GM23248 (cell line): ENCODE data around the gene ZNF865. TPM values are rescaled to one million over a fixed set of nuclear protein-coding genes. Genes with fewer than 3 reads are reported as not detected.

ENCODE experiments used
- DNase-seq: peaks from one replicate; pipeline ENCODE4 v3.0.0-alpha.2; 2015
- H2AFZ ChIP-seq: fragments of 200-600 bp; sonication (generic); 2 replicates; pipeline ENCODE4 v1.6.1; 2016; ENCODE audit warnings: antibody characterized with exemption
- H3F3A ChIP-seq: fragments of 200-600 bp; sonication (generic); 2 replicates; pipeline ENCODE4 v1.6.1; 2016; ENCODE audit warnings: mild to moderate bottlenecking, antibody characterized with exemption, mixed run types; ENCODE audit not compliant: insufficient read depth
- H3K27ac ChIP-seq: fragments of 200-600 bp; sonication (generic); 2 replicates; pipeline ENCODE4 v1.5.1; 2016; ENCODE audit warnings: mild to moderate bottlenecking
- H3K27me3 ChIP-seq: fragments of 200-600 bp; sonication (generic); replicated peaks from 2 replicates; pipeline ENCODE4 v1.6.1; 2016; ENCODE audit warnings: mild to moderate bottlenecking; ENCODE audit not compliant: insufficient read depth
- H3K36me3 ChIP-seq: fragments of 200-600 bp; sonication (generic); 2 replicates; pipeline ENCODE4 v1.6.1; 2016; ENCODE audit warnings: low read depth, mild to moderate bottlenecking
- H3K4me1 ChIP-seq: fragments of 200-600 bp; sonication (generic); 2 replicates; pipeline ENCODE4 v1.6.1; 2016; ENCODE audit warnings: mild to moderate bottlenecking; ENCODE audit not compliant: insufficient read depth
- H3K4me2 ChIP-seq: fragments of 200-600 bp; sonication (generic); one replicate; pipeline ENCODE4 v1.6.1; 2016; ENCODE audit warnings: mild to moderate bottlenecking; ENCODE audit not compliant: unreplicated experiment
- H3K4me3 ChIP-seq: fragments of 200-600 bp; sonication (generic); 2 replicates; pipeline ENCODE4 v1.5.1; 2016; ENCODE audit warnings: mild to moderate bottlenecking
- H3K79me2 ChIP-seq: fragments of 200-600 bp; sonication (generic); 2 replicates; pipeline ENCODE4 v1.6.1; 2016; ENCODE audit warnings: mild to moderate bottlenecking; ENCODE audit not compliant: insufficient read depth
- H3K9ac ChIP-seq: fragments of 200-600 bp; sonication (generic); 2 replicates; pipeline ENCODE4 v1.6.1; 2016; ENCODE audit warnings: mild to moderate bottlenecking
- H3K9me2 ChIP-seq: fragments of 200-600 bp; sonication (generic); 2 replicates; pipeline ENCODE4 v1.6.1; 2016; ENCODE audit warnings: mixed run types, mild to moderate bottlenecking, moderate library complexity; ENCODE audit not compliant: insufficient read depth
- H3K9me3 ChIP-seq: fragments of 200-600 bp; sonication (generic); one replicate; pipeline ENCODE4 v1.6.1; 2017; ENCODE audit warnings: low read depth
- H4K20me1 ChIP-seq: fragments of 200-600 bp; sonication (generic); 2 replicates; pipeline ENCODE4 v1.6.0; 2016; ENCODE audit not compliant: insufficient read depth
- EZH2 ChIP-seq: fragments of 200-600 bp; sonication (generic); IDR thresholded peaks from 2 replicates; pipeline ENCODE4 v1.6.1; 2018; ENCODE audit warnings: antibody characterized with exemption, mild to moderate bottlenecking; ENCODE audit not compliant: insufficient read depth, poor library complexity, severe bottlenecking
- EZH2phosphoT487 ChIP-seq: fragments of 200-600 bp; sonication (generic); IDR thresholded peaks from 2 replicates; pipeline ENCODE4 v1.6.1; 2018; ENCODE audit warnings: antibody characterized with exemption, moderate library complexity, mild to moderate bottlenecking, low read depth; ENCODE audit not compliant: insufficient read depth
- WGBS, 2 experiments: methylation state at CpG; one replicate each; pipeline ENCODE4 v1.1.6; 2015 to 2017; ENCODE audit warnings: low lambda C conversion rate in 2 of 2, low coverage in 1 of 2; ENCODE audit errors: missing lambda C conversion rate in 2 of 2; 5-methylcytosine and 5-hydroxymethylcytosine counted together
- in situ Hi-C: fragments of 300-500 bp; cut with MboI; formaldehyde crosslinking; loops from 2 replicates; pipeline ENCODE4 v1.15.0; 2020
- polyA plus RNA-seq: library from polyadenylated mRNA; unstranded; fragments of >200 nt; fragmentation: Nextera tagmentation; extraction: Ambion mirVana; gene quantifications from 2 replicates; pipeline ENCODE4 v1.2.1, GENCODE V29; 2016
- total RNA-seq: library from RNA; depleted of rRNA; stranded (reverse); fragments of >200 nt; shearing (Covaris generic); gene quantifications from 2 replicates; pipeline ENCODE4 v1.2.3, GENCODE V29; 2014; rRNA removed

Gene ZNF865
- total and polyA plus RNA-seq, 2 experiments from 2014 or later: 0.21 to 1.3 TPM

DNA sequence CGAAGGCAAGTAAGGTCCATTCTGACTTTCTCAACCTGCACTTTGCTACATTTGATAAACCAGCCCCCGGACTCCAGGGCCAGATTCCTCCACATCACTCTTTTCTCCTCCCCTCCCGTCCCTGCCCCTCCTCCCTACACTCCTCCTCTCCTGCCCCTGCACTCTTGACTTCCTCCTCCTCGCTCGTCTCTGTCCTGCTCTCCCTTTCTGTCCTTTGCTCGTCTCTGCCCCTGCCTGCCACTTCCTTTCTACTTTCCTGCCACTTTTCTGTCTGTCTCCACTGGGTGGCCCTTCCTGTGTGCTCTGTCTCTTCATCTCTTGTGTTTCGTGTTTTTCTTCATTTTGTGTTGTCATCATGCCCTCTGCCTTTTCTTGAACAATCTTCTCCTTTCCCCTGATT, 56.4 kb downstream of the ZNF865 start:
- Histone ChIP-seq H3K9me2 (no peaks in the 10 kb centered on the region), H3K4me1 (peaks cover 19% of the 10 kb centered on the region), H3K27me3 (no peaks in the 10 kb centered on the region), H3K4me3 (no peak overlapping the region), H3K9ac (no peak overlapping the region), H3K36me3 (peaks cover 24% of the 10 kb centered on the region; the same call in 1 of the 2 replicates), H3F3A (peaks cover under 1% of the 10 kb centered on the region; the same call in 1 of the 2 replicates), H3K4me2 (no peak overlapping the region), H3K27ac (no peak overlapping the region), H2AFZ (no peak overlapping the region), H3K9me3 (no peaks in the 10 kb centered on the region), H4K20me1 (peaks cover 24% of the 10 kb centered on the region; the same call in 1 of the 2 replicates), H3K79me2 (peaks cover 97% of the 10 kb centered on the region)
- WGBS, 2 experiments: 92 to 100% methylated on average over 5 to 7 of the region's 7 CpGs
- DNase-seq: no peak
- no peak for TF ChIP-seq EZH2phosphoT487
- TF ChIP-seq EZH2: no peak
- in situ Hi-C loops: loop anchor here (25.0 kb wide), 1 partner anchor 1200 kb away; the partner anchor contains the start of genes CDC42EP5 and LENG9

- no peak for TF ChIP-seq EZH2
- no peak for TF ChIP-seq EZH2phosphoT487
- peaks cover 24% of the 10 kb centered on the region; the same call in 1 of the 2 replicates for H3K36me3 ChIP-seq
Observed at GRCh38 chr19:55663846-55664536, 58.5 kb downstream of the ZNF865 start.

DNA sequence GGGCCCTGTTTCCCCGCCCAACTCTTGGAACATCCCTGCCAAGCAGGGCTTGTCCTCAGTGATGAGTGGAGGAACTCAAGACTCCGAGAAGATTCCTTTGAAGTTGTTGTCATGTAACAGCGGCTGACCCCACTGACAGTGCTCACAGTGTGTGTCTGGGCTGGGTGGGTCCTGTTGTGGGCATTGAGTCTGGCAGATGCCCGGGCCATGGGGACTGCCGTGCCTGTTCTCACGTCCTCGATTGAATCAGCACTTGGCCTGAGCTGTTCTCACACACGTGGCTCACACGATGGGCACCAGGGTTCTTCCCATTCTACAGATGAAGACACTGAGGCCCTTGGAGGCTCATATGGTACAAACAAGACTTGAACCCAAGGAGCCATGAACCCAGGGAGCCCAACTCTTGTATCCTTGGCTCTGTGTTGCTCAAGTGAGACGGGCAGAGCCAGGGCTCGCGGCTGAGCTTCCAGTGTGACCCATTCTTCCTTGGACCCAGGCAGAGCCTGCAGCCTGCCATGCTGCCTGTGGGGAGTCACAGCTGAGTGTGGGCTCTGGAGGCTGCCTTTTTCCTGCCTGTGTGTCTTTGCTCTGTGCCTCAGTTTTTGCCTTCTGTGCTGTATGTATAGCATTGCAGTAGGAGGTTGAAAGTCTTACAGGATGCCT, 61.0 kb downstream of the ZNF865 start:
- H3K4me1 ChIP-seq: no peaks in the 10 kb centered on the region
- H3F3A ChIP-seq: peaks cover 6% of the 10 kb centered on the region; the same call in 1 of the 2 replicates
- no peak for TF ChIP-seq EZH2phosphoT487
- no peak for TF ChIP-seq EZH2
- DNase-seq: no peak
- no peak overlapping the region for H3K4me2 ChIP-seq
- H3K9me2 ChIP-seq: no peaks in the 10 kb centered on the region
- no peaks in the 10 kb centered on the region for H3K9me3 ChIP-seq
- H3K4me3 ChIP-seq: no peak overlapping the region
- WGBS, 2 experiments: 75 to 78% methylated on average over 12 of the region's 12 CpGs
- in situ Hi-C loops: loop anchor here (25.0 kb wide), 1 partner anchor 1204 kb away; the partner anchor contains the start of genes CDC42EP5 and LENG9
- H3K27ac ChIP-seq: no peak overlapping the region
- no peak overlapping the region for H2AFZ ChIP-seq
- no peaks in the 10 kb centered on the region for H3K27me3 ChIP-seq
- peaks cover 97% of the 10 kb centered on the region for H3K79me2 ChIP-seq
- no peak overlapping the region for H3K9ac ChIP-seq
- 0 out of 2 replicates have a peak, but pooled peaks cover 2% of the 10 kb centered on the region for H4K20me1 ChIP-seq
- peaks cover 18% of the 10 kb centered on the region; the same call in 1 of the 2 replicates for H3K36me3 ChIP-seq

More at GRCh38 chr19:55663846-55664536, 58.5 kb downstream of the ZNF865 start:
- Histone ChIP-seq H3K9ac (no peak overlapping the region), H3K4me2 (no peak overlapping the region), H3K4me3 (no peak overlapping the region), H3K79me2 (peaks cover 97% of the 10 kb centered on the region), H3K9me2 (no peaks in the 10 kb centered on the region), H2AFZ (no peak overlapping the region), H3K27me3 (no peaks in the 10 kb centered on the region), H3K4me1 (no peaks in the 10 kb centered on the region), H4K20me1 (peaks cover 6% of the 10 kb centered on the region; the same call in 1 of the 2 replicates), H3K9me3 (no peaks in the 10 kb centered on the region), H3K27ac (no peak overlapping the region), H3F3A (no peaks in the 10 kb centered on the region)
- WGBS, 2 experiments: 86 to 88% methylated on average over 16 to 20 of the region's 20 CpGs
- in situ Hi-C loops: loop anchor here (25.0 kb wide), 1 partner anchor 1202 kb away; the partner anchor contains the start of genes CDC42EP5 and LENG9
- DNase-seq: no peak

Other genes with a start within 250 kb of the ZNF865 start
- gene GARIN5B, start 242.4 kb upstream of the ZNF865 start, total RNA-seq: not detected in 2 replicates
- not detected in 2 replicates for gene GARIN5B, start 242.4 kb upstream of the ZNF865 start, polyA plus RNA-seq
- gene IL11, start 235.2 kb upstream of the ZNF865 start, total RNA-seq: 12.8 and 28.7 TPM in 2 replicates
- 6.7 and 6.9 TPM in 2 replicates for gene IL11, start 235.2 kb upstream of the ZNF865 start, polyA plus RNA-seq
- gene TMEM190, start 228.8 kb upstream of the ZNF865 start, total RNA-seq: not detected in 2 replicates
- 0.47 TPM in 1 of 2 replicates, not detected in the other for gene TMEM190, start 228.8 kb upstream of the ZNF865 start, polyA plus RNA-seq
- gene TMEM238, start 221.4 kb upstream of the ZNF865 start, total RNA-seq: 0.97 and 1.8 TPM in 2 replicates
- not detected in 2 replicates for gene TMEM238, start 221.4 kb upstream of the ZNF865 start, polyA plus RNA-seq
- 300 and 875 TPM in 2 replicates for gene RPL28, start 219.7 kb upstream of the ZNF865 start, total RNA-seq
- 530 and 536 TPM in 2 replicates for gene RPL28, start 219.7 kb upstream of the ZNF865 start, polyA plus RNA-seq
- gene UBE2S, start 197.9 kb upstream of the ZNF865 start, total RNA-seq: 54.4 and 82.2 TPM in 2 replicates
- 106 and 107 TPM in 2 replicates for gene UBE2S, start 197.9 kb upstream of the ZNF865 start, polyA plus RNA-seq
- not detected in 2 replicates for gene SHISA7, start 162.3 kb upstream of the ZNF865 start, total RNA-seq
- not detected in 2 replicates for gene SHISA7, start 162.3 kb upstream of the ZNF865 start, polyA plus RNA-seq
- gene ISOC2, start 144.0 kb upstream of the ZNF865 start, total RNA-seq: 103 and 116 TPM in 2 replicates
- gene ISOC2, start 144.0 kb upstream of the ZNF865 start, polyA plus RNA-seq: 34.0 and 35.3 TPM in 2 replicates
- not detected in 2 replicates for gene C19orf85, start 140.9 kb upstream of the ZNF865 start, total RNA-seq
- not detected in 2 replicates for gene C19orf85, start 140.9 kb upstream of the ZNF865 start, polyA plus RNA-seq
- gene ZNF628, start 129.0 kb upstream of the ZNF865 start, total RNA-seq: 1.7 and 4.3 TPM in 2 replicates
- gene ZNF628, start 129.0 kb upstream of the ZNF865 start, polyA plus RNA-seq: 1.1 TPM in 2 replicates
- gene NAT14, start 120.5 kb upstream of the ZNF865 start, total RNA-seq: 13.4 and 13.9 TPM in 2 replicates
- gene NAT14, start 120.5 kb upstream of the ZNF865 start, polyA plus RNA-seq: 11.1 and 12.0 TPM in 2 replicates
- gene SSC5D, start 117.2 kb upstream of the ZNF865 start, total RNA-seq: 12.6 and 14.4 TPM in 2 replicates
- gene SSC5D, start 117.2 kb upstream of the ZNF865 start, polyA plus RNA-seq: 9.8 and 10.0 TPM in 2 replicates
- gene SBK2, start 68.5 kb upstream of the ZNF865 start, total RNA-seq: not detected in 2 replicates
- not detected in 2 replicates for gene SBK2, start 68.5 kb upstream of the ZNF865 start, polyA plus RNA-seq
- not detected in 2 replicates for gene SBK3, start 60.1 kb upstream of the ZNF865 start, total RNA-seq
- not detected in 2 replicates for gene SBK3, start 60.1 kb upstream of the ZNF865 start, polyA plus RNA-seq
- gene ZNF579, start 24.8 kb upstream of the ZNF865 start, total RNA-seq: 7.1 and 7.9 TPM in 2 replicates
- gene ZNF579, start 24.8 kb upstream of the ZNF865 start, polyA plus RNA-seq: 1.7 and 1.8 TPM in 2 replicates
- gene FIZ1, start 6.1 kb upstream of the ZNF865 start, total RNA-seq: 3.4 and 5.6 TPM in 2 replicates
- 2.3 TPM in 2 replicates for gene FIZ1, start 6.1 kb upstream of the ZNF865 start, polyA plus RNA-seq
- 9.9 and 17.8 TPM in 2 replicates for gene ZNF524, start 5.4 kb upstream of the ZNF865 start, total RNA-seq
- 16.2 and 18.2 TPM in 2 replicates for gene ZNF524, start 5.4 kb upstream of the ZNF865 start, polyA plus RNA-seq
- 3.0 and 4.2 TPM in 2 replicates for gene ZNF784, start 18.9 kb downstream of the ZNF865 start, total RNA-seq
- 1.2 and 1.3 TPM in 2 replicates for gene ZNF784, start 18.9 kb downstream of the ZNF865 start, polyA plus RNA-seq
- gene ZNF580, start 35.4 kb downstream of the ZNF865 start, total RNA-seq: 7.0 and 11.7 TPM in 2 replicates
- 43.1 and 44.0 TPM in 2 replicates for gene ZNF580, start 35.4 kb downstream of the ZNF865 start, polyA plus RNA-seq
- 8.5 and 12.1 TPM in 2 replicates for gene ZNF581, start 38.0 kb downstream of the ZNF865 start, total RNA-seq
- gene ZNF581, start 38.0 kb downstream of the ZNF865 start, polyA plus RNA-seq: 17.6 and 20.6 TPM in 2 replicates
- 11.3 and 12.0 TPM in 2 replicates for gene CCDC106, start 42.6 kb downstream of the ZNF865 start, total RNA-seq
- 15.2 and 15.3 TPM in 2 replicates for gene CCDC106, start 42.6 kb downstream of the ZNF865 start, polyA plus RNA-seq
- 128 and 150 TPM in 2 replicates for gene U2AF2, start 49.4 kb downstream of the ZNF865 start, total RNA-seq
- gene U2AF2, start 49.4 kb downstream of the ZNF865 start, polyA plus RNA-seq: 19.3 and 22.4 TPM in 2 replicates
- gene EPN1, start 69.6 kb downstream of the ZNF865 start, total RNA-seq: 82.2 and 103 TPM in 2 replicates
- gene EPN1, start 69.6 kb downstream of the ZNF865 start, polyA plus RNA-seq: 48.8 and 53.1 TPM in 2 replicates
- not detected in 2 replicates for gene NLRP9, start 132.8 kb downstream of the ZNF865 start, total RNA-seq
- gene NLRP9, start 132.8 kb downstream of the ZNF865 start, polyA plus RNA-seq: not detected in 2 replicates
- not detected in 2 replicates for gene RFPL4A, start 153.4 kb downstream of the ZNF865 start, total RNA-seq
- not detected in 2 replicates for gene RFPL4A, start 153.4 kb downstream of the ZNF865 start, polyA plus RNA-seq
- gene RFPL4AL1, start 163.5 kb downstream of the ZNF865 start, total RNA-seq: not detected in 2 replicates
- gene RFPL4AL1, start 163.5 kb downstream of the ZNF865 start, polyA plus RNA-seq: not detected in 2 replicates
- not detected in 2 replicates for gene NLRP11, start 226.4 kb downstream of the ZNF865 start, total RNA-seq
- not detected in 2 replicates for gene NLRP11, start 226.4 kb downstream of the ZNF865 start, polyA plus RNA-seq
- not detected in 2 replicates for gene NLRP4, start 230.9 kb downstream of the ZNF865 start, total RNA-seq
- gene NLRP4, start 230.9 kb downstream of the ZNF865 start, polyA plus RNA-seq: not detected in 2 replicates